Nephron progenitor cell (in vitro differentiated cells): ENCODE results near the gene COPRS.
"Not testable (repeated sequence)": the region's sequence is repeated elsewhere in the genome, so short reads cannot be mapped to it uniquely, and the experiment has no call there.

Experiments used
- DNase-seq: peaks from one replicate; pipeline ENCODE4 v3.0.0; 2021
- H3K27ac Mint-ChIP-seq: 2 replicates; pipeline ENCODE4 v1.8.0; 2021; ENCODE audit warnings: mild to moderate bottlenecking, moderate library complexity, mixed read lengths
- H3K27me3 Mint-ChIP-seq: 2 replicates; pipeline ENCODE4 v1.8.0; 2021; ENCODE audit warnings: mild to moderate bottlenecking, low read depth, mixed read lengths; ENCODE audit not compliant: poor library complexity
- H3K36me3 Mint-ChIP-seq: 2 replicates; pipeline ENCODE4 v1.8.0; 2021; ENCODE audit warnings: low read depth, mixed read lengths
- H3K4me1 Mint-ChIP-seq: 2 replicates; pipeline ENCODE4 v1.8.0; 2021; ENCODE audit warnings: mixed read lengths
- H3K4me3 Mint-ChIP-seq: 2 replicates; pipeline ENCODE4 v1.8.0; 2021; ENCODE audit warnings: mild to moderate bottlenecking, moderate library complexity, mixed read lengths
- H3K9me3 Mint-ChIP-seq: 2 replicates; pipeline ENCODE4 v1.8.0; 2021; ENCODE audit warnings: mild to moderate bottlenecking, moderate library complexity, mixed read lengths
- TF ChIP-seq, protein P1 (sequence below): fragments of 200-600 bp; sonication (generic); IDR thresholded peaks from 2 replicates; pipeline ENCODE4 v1.5.0; 2021; ENCODE audit warnings: antibody characterized with exemption

Gene COPRS

GRCh38 chr17:31815212-31815730 is 43.8 kb downstream of the COPRS start:
- H3K36me3 Mint-ChIP-seq, result no peaks in the 10 kb centered on the region
- H3K27me3 Mint-ChIP-seq, result peaks cover 18% of the 10 kb centered on the region
- no peak overlapping the region for H3K27ac Mint-ChIP-seq
- H3K4me1 Mint-ChIP-seq, result no peaks in the 10 kb centered on the region
- H3K9me3 Mint-ChIP-seq, result no peaks in the 10 kb centered on the region
- TF ChIP-seq, protein P1, sequence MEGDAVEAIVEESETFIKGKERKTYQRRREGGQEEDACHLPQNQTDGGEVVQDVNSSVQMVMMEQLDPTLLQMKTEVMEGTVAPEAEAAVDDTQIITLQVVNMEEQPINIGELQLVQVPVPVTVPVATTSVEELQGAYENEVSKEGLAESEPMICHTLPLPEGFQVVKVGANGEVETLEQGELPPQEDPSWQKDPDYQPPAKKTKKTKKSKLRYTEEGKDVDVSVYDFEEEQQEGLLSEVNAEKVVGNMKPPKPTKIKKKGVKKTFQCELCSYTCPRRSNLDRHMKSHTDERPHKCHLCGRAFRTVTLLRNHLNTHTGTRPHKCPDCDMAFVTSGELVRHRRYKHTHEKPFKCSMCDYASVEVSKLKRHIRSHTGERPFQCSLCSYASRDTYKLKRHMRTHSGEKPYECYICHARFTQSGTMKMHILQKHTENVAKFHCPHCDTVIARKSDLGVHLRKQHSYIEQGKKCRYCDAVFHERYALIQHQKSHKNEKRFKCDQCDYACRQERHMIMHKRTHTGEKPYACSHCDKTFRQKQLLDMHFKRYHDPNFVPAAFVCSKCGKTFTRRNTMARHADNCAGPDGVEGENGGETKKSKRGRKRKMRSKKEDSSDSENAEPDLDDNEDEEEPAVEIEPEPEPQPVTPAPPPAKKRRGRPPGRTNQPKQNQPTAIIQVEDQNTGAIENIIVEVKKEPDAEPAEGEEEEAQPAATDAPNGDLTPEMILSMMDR, result no peak
- DNase-seq, result no peak
- no peak overlapping the region for H3K4me3 Mint-ChIP-seq

GRCh38 chr17:31811101-31811500 is 47.9 kb downstream of the COPRS start:
- no peak for DNase-seq
- TF ChIP-seq, protein P1, result no peak
- peaks cover 17% of the 10 kb centered on the region for H3K27me3 Mint-ChIP-seq
- peaks cover 7% of the 10 kb centered on the region for H3K9me3 Mint-ChIP-seq
- no peak overlapping the region for H3K4me3 Mint-ChIP-seq
- no peaks in the 10 kb centered on the region for H3K36me3 Mint-ChIP-seq
- no peak overlapping the region for H3K27ac Mint-ChIP-seq
- H3K4me1 Mint-ChIP-seq, result peaks cover 6% of the 10 kb centered on the region

GRCh38 chr17:31809876-31810275 is 49.2 kb downstream of the COPRS start:
- H3K4me1 Mint-ChIP-seq, H3K4me3 Mint-ChIP-seq, H3K36me3 Mint-ChIP-seq, H3K27ac Mint-ChIP-seq, H3K9me3 Mint-ChIP-seq, DNase-seq: not testable (repeated sequence)
- peaks cover 17% of the 10 kb centered on the region for H3K27me3 Mint-ChIP-seq

DNA sequence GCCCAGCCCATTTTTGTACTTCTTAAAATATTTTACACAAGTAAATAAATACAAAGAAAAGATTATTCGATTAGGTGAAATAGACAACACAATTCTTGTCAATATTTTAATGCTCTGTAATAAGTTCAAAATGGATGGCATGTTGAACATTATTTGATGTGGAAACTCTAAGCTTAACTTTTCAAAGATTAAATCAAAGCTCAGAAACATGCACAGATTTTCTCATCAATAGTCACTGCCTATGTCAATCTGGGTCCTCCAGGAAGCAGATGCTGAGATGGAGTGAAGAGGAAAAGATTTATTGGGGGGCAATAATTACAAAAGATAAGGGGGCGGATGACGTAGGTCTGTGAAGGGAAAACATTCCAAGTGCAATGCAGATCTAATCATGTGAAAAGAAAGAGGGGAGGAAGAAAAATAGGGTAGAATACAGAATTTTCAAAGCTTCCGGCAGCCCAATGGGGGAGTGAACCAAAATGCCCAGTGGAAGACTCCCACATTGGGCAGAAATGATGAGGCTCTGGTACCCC is 50.5 kb downstream of the COPRS start:
- Mint-ChIP-seq H3K4me1 (peaks cover 15% of the 10 kb centered on the region), H3K27me3 (peaks cover 17% of the 10 kb centered on the region), H3K4me3 (no peak overlapping the region), H3K9me3 (peaks cover 7% of the 10 kb centered on the region), H3K27ac (no peak overlapping the region), H3K36me3 (no peaks in the 10 kb centered on the region)
- TF ChIP-seq, protein P1, result no peak
- no peak for DNase-seq

DNA sequence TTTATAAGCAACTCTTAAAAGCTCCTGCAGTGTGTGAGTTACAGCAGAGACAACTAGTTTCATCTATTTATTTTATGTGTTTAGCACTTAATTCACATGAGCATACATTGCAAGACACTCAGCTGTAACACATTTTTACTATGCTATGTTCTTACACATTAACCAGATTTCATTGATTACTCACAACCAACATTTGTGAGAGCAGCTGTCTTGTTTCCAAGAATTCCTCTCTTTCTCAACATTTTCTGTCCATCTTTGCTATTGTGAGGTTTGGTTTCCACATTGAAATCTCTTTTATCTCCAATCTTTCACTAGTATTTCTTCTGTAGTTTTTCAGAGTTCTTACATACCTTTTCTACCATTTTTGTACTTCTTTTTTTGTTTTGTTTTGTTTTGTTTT is 51.2 kb downstream of the COPRS start:
- Mint-ChIP-seq H3K36me3 (no peaks in the 10 kb centered on the region), H3K4me3 (no peak overlapping the region), H3K4me1 (peaks cover 15% of the 10 kb centered on the region), H3K27ac (no peak overlapping the region), H3K27me3 (peaks cover 13% of the 10 kb centered on the region), H3K9me3 (peaks cover 7% of the 10 kb centered on the region)
- TF ChIP-seq, protein P1, result no peak
- no peak for DNase-seq

DNA sequence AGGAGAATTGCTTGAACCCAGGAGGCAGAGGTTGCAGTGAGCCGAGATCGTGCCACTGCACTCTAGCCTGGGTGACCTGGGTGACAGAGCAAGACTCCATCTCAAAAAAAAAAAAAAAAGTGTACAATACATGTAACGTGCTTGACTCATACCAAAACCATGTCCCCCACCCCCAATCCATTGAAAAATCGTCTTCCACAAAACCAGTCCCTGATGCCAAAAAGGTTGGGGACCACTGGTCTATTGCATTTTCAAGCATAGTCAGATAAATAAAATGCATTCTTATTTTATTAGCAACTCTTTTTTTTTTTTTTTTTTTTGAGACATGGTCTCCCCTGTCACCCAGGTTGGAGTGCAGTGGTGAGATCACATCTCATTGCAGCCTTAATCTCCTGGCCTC is 52.1 kb downstream of the COPRS start:
- no peak overlapping the region for H3K4me3 Mint-ChIP-seq
- peaks cover 12% of the 10 kb centered on the region for H3K27me3 Mint-ChIP-seq
- no peak overlapping the region for H3K27ac Mint-ChIP-seq
- H3K36me3 Mint-ChIP-seq, result no peaks in the 10 kb centered on the region
- TF ChIP-seq, protein P1, result no peak
- H3K9me3 Mint-ChIP-seq, result peaks cover 7% of the 10 kb centered on the region
- H3K4me1 Mint-ChIP-seq, result peaks cover 15% of the 10 kb centered on the region
- no peak for DNase-seq
